HG03196 (cell line): Measurements from ENCODE around the gene SPDYE1.

Source experiments
- ATAC-seq: cut with Tn5 transposase; IDR thresholded peaks from one replicate; pipeline ENCODE4 v1.9.1; 2021; ENCODE audit not compliant: unreplicated experiment

The SPDYE1 gene

DNA sequence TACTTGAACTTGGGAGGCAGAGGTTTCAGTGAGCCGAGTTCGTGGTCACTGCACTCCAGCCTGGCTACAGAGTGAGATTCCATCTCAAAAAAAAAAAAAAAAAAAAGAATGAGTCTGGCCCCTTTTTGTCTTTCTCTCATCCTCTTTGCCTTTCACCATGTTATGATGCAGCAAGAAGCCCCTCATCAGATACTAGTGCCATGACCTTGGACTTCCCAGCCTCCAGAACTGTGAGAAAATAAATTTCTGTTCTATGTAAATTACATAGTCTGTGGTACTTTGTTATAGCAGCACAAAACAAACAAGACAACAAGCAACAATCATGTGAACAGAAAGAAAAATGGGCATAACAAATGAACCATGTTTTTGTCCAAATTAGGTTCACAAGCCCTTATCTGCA is 44.5 kb downstream of the SPDYE1 start:
- ATAC-seq, result no peak

DNA sequence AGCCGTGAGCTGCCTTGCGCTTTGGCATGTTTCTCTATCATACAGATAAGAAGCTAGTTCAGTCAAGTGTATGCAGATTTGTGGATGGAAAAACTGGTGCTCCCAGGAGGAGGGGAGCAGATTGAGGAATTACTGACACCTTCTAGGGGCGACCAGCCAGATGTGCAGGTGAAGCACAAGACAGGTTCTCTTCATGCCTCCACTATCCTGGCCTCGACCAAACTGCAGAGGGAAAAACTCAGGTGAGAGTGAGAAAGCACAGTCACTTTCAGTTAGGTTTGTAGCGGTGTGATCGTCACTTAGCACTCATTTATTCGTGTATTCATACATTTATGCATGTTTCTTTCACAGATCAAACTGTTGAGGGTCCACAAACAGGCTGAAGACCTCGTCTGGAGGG is 46.2 kb downstream of the SPDYE1 start:
- ATAC-seq, result no peak

DNA sequence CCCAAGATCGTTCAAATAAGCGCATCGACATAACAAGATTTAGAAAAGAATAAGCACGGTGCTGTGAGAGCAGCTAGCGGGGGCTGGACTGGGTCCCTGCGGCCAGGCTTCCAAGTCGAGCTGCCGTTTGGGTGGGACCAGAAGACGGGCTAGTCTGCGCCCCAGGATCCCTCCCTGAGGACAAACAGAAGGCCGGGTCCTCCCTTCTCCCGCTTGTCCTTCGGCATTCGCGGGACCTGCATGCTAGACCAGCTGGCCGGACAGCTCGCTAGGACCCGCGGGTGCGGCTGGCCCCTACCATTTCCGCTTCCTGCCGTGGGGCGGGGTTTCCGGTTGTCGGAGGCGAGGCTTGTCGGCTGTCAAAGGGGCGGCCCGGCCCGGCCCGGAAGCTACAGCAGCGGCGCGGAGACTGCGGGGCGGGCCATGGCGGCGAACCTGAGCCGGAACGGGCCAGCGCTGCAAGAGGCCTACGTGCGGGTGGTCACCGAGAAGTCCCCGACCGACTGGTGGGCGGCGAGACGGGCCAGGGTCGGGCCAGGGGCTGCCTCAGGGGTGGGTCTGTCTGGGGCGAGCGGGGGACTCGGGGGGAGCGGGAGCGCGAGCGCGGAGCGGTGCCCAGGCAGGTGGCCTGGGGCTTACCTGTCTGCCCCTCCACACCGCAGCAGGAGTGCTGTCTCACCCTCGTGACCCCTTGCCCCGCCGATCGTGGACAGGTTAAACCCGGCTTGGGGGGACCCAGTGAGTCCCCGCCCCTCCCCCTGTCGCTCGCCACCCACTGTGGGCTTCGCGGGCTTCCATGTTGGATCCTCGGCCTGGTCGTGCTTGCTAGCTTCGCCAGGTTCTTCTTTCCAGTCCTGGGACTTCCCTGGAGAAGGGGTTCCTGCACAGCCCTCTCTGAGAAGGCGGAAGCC is 46.9 kb downstream of the SPDYE1 start, which contains the start of gene DBNL:
DBNL (plus strand) TSS at position 388 of the 911 bp plus-strand sequence; CDS start at position 424, 36 bp downstream.
- peak; percentile 66 for ATAC-seq

DNA sequence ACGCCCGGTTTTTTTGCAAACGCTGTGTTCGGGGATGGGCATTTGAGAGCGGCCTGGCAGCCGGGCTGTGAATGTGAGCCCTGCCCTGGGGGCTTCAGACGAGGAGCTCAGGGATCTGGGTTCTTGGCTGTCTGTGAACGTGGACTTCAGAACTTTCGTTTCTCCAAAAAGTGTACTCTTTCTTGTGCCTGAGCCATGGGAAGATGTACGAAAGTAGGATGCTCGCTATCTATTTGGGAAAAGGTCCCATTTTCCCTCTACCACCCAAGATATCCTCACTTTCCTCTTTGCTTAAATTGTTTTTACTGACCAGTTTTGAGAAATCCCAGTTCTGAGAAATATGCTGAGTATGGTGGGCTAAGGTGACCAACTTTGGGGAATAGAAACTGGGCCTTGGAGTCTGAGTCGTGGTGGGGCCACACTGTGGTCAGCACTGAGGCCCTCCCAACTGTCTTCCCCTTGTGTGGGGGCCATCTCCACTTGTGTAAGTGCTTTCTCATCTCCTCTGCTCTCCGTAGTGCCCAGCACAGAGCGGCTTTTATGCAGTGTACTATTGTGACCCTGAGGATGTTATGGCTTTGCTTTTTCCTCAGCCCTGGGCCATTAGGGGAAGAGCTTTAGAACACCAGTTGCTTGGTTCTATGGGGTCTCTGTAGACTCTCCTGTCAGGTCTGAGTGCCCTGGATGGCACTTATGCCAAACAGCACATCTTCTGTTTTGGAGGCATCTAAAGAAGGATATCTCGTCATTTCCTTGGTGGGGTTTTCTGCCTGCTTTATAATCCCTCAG is 47.7 kb downstream of the SPDYE1 start:
- peak; percentile 14 for ATAC-seq

DNA sequence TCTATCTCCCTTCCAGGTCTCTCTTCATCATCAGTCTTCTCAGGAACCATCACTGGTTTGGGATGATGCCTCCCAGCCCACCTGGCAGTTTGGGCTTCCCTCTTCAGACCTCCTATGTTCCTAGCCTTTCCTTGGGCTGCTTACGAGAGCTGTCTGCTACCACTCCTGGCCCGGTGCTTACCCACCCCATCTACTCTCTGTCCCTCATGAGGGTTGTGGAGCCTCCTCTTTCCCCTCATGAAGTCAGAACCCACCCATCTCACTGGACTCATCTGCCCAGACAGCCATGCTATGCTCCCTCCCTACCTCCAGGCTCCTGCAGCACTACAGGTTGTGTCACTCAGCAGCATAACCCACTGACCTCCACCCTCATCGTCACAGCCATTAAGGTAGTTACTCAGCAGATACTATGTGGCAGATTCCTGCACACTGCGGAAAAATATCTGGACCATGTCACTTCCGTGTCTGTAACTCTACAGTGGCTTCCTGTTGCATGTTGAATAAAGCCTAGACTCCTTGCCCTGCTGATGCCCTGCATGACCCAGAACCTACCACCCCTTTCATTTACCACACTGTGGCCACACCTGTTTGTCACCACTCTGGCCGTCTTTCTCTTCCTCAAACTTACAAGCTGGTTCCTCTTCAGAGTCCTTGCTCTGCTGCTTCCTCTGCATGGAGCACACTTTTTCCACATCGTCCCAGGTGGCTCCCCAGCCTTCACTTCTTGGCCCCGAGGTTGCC is 48.8 kb downstream of the SPDYE1 start:
- ATAC-seq, result peak; percentile 42

DNA sequence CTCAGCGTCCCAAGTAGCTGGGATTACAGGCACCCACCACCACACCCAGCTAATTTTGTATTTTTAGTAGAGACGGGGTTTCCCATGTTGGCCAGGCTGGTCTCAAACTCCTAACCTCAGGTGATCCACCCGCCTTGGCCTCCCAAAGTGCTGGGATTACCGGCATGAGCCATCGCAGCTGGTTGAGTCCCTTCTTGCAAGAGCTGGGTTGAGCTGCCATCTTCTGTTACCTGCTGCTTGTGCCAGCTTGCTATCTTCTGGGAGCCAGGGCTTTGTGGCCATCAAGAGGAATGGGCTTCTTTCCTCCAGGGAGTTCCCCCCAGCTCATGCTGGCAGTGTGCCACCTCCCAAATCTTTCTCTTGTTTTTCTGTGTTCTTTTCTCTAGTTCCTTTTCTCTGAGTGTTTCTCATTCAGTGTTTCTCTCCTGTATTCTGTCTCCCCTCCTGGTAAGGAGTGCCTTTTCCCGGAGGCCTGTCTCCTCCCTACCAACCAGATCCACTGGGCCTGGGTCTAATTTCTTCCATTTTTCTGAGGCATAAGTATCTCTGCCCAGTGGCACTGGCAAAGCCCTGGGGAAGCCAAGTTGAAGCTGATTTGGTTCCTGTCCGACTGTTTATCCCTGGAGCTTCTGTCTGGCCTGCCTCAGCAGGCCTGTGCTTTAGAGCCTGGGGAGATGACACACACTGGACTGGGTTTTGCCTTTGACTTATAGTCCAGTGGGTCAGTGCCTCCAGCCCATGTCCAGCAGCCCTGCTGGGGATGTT is 50.5 kb downstream of the SPDYE1 start:
- ATAC-seq, result no peak

DNA sequence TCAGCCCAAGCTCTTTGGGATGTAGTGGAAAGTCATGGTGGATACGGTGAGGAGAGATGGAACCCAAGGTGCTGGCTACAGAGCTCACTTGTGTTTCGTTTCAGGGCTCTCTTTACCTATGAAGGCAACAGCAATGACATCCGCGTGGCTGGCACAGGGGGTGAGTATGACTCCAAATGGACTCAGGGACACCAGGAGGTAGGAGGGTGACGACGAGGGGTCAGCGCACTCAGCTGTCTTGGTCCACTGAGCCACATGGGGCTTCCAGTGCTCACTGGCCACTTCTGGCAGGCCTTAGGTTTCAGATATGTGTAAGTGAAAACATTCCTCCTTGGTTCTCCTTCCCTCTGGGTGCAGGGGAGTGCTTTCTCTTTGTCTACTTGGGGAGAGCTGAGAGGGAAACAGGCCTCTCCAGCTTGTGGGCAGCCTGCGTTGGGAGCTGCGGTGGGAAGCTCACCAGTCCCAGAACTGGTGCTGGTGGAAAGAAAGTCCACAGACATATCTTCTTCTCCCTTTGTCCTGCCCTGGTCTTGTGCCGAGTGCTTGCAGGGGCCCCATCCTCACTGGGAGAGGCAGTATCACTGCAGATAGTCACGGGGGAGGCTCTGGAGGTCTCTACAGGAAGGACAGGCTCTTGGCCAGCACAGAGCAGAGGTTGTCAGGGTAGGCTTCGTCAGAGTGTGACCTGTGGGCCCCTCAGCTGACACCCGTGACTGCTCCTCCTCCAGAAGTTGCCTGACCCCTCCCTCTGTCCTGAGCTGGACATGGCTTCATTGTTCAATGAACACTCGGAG is 52.6 kb downstream of the SPDYE1 start:
- ATAC-seq, result no peak

DNA sequence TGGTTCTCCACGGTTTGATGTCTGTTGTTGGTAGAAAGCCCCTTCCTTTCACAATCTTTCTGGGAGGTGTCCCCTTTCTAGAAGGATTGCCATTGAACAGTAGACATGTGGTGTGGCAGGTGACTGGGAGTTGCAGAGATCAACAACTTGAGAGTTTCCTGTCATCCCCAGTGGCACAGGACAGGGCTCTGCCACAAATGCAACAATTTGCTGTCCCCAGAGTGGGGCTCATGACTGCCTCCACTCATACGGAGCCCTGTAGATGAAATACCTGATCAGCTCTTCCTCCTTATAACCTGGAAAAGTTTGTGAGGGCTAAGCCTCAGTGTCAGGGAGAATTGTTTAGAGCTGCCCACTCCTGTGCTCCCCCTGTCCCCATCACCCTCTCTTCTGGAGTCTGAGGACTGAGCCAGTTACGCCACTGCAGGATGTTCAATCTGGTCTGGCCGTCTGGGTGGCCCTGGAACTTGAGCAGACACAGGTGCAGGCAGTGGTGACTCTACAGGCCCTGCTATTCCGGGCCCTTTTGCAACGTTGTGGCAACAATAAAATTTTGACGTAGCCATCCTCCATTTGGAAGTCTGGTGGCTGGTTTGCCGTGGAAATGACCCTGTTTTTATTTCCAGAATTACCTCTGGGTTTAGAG is 53.3 kb downstream of the SPDYE1 start:
- no peak for ATAC-seq

DNA sequence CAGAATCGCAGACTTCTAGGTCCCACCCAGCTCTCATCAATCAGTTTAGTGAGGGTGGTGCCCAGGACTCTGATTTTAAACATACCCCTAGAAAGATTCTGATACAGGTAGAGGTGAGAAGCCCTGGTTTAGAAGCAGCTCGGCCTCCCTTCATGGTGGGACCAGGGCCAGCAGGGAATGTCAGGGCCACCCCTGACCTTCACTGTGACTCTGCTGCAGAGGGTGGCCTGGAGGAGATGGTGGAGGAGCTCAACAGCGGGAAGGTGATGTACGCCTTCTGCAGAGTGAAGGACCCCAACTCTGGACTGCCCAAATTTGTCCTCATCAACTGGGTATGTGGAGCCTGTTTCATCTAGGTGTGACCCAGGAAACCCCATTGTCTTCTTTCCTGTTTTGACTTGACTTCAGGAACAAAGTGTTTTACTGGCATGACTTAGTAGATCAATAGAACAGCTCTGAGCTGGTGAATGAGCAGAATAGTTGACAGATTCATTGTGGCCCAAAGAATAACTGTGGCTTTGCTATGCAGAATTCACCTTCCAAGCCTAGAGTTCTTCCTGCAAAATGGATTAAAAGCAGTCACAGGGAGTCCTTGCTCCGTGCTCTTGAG is 54.0 kb downstream of the SPDYE1 start:
- ATAC-seq, result no peak

DNA sequence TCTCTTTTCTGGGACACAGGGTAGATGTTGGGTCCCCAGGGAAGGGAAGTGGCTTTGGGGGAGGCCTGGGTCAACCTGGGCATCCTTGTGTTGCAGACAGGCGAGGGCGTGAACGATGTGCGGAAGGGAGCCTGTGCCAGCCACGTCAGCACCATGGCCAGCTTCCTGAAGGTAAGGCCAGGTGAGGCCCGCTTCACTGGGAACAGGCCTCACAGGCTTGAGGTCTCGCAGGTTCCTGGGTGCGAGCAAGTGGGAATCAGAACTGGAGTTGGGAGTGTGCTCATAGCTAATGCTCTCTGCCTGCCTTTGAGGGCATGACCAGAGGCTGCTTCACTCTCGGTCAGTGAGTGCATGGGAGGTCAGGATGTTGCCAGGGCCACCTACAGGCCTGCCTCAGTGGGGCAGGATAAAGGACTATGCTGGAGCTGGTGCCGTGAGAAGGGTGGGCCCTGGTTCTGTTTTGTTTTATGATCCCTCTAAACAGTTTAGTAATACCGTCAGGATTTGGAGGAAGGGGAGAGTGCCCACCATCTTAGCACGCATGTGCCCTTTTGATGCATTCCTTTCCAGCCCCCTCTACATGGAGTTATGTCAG is 55.2 kb downstream of the SPDYE1 start:
- ATAC-seq, result no peak

DNA sequence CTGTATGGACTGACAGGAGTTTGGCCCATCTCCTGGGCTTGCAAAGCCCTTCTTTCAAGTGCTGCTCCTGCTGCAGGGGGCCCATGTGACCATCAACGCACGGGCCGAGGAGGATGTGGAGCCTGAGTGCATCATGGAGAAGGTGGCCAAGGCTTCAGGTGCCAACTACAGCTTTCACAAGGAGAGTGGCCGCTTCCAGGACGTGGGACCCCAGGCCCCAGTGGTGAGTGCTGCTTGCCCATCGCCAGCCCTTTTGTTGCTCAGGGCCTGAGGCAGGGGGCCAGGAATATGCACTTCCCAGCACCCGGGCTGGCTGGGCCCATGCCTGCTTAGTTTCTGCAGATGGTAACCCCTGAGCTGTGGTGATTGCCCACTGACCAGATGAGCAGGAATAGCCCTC is 59.0 kb downstream of the SPDYE1 start:
- no peak for ATAC-seq

DNA sequence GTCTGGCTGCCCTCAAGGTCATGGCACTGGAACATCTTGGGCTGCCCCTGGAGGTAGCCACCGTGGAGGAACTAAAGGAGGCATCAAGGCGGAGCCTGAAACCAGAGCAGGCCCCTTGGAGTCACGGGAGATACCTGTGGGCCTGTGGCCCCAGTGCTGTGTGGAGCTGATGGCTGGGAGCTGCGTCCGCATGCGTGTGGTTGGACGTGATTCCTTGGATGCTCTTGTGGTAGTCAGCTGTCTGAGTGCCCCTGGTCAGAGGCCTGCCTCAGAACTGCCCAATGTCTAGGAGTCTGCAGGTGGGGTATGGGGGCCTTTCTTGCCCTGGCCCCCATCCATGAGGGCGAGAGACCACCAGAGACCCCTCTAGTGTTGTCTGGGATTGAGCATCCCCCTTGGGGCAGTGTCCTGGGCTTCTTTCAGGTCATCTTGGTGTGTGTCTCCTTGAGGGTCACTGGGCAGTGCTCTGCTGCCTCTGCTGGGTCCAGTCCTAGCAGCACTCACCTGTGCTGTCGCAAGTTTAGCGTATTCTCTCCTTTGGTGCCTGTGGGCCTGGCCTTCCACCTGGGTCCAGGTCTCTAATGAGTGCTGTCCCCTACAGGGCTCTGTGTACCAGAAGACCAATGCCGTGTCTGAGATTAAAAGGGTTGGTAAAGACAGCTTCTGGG is 59.6 kb downstream of the SPDYE1 start:
- no peak for ATAC-seq

DNA sequence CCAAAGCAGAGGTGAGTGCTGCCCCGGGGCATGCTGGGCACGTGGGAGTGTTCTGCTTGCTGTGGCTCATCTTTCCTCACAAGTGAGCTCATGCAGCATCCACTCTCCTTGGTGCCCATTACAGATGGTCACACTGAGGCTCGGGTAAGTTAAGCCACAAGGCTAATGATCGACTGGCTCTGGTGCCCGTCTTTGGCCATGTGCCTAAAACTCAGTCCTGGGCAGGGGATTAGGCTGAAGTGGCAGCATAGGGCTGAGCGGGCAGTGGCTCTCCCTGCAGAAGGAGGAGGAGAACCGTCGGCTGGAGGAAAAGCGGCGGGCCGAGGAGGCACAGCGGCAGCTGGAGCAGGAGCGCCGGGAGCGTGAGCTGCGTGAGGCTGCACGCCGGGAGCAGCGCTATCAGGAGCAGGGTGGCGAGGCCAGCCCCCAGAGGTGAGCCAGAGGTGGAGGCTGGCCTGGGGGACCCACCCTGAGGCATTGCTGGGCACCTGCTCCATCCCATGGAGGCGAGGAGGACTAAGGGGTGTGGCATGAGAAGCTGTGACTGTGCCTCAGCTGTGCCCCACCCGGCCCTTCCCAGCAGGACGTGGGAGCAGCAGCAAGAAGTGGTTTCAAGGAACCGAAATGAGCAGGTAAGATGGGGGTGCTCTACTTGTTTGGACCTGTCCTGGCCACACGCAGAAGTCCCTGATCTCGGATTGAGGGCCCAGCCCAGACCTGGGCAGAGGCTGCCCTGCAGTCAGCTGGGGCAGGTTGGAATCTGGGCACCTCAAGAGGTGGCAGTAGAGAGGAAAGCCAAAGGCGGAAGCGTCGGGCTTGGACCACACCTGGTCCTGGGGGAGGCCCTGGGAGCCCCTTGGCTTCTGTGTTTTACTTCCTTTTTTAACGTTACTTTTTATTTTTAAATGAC is 60.4 kb downstream of the SPDYE1 start:
- ATAC-seq, result no peak

DNA sequence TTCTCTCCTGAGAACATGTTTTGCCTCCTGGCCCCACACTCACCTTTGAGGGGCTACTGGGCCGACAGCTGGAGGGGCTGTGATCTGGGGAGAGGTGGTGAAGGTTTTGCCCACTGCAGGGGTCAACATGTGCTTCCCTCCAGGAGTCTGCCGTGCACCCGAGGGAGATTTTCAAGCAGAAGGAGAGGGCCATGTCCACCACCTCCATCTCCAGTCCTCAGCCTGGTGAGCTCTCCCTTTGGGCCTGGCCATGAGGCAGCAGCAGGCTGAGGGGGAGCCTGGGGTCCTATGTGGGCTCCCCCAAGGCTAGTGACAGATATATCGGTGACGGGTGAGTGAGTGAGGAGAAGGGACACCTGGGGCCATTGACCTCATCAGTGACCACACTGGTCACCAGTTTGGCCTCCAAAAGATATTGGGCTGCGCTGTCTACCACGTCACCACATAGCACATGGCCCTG is 61.1 kb downstream of the SPDYE1 start:
- no peak for ATAC-seq

DNA sequence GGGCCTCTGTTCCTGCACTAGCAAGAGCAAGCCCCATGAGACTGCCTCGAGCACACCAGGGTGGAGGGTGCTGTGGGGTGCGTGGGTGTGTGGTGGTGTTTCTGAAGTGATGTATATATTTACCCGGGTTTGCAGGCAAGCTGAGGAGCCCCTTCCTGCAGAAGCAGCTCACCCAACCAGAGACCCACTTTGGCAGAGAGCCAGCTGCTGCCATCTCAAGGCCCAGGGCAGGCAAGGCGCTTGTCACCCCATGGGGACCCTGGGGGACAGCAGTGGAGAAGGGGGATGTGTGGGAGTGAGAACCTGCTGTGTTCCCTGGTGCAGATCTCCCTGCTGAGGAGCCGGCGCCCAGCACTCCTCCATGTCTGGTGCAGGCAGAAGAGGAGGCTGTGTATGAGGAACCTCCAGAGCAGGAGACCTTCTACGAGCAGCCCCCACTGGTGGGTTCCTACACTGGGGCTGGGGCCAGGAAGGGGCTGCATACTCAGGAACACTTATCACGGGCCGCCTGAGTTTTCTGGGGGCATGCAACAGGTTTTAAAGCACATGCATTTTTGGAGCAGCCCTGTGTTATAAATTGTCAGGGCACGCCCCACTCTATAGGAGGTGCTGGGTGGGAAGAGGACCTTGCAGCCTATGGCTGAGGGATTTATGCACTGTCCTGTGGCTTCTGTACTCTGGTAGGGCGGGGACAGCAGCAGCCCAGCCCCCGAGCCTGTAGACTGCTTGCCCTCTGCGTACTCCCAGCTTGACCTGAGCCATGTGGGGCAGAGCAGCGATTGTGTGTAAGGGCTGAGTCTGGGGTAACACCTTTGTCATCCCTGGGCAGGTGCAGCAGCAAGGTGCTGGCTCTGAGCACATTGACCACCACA is 61.8 kb downstream of the SPDYE1 start:
- no peak for ATAC-seq
